ENCODE results near the gene ZYG11B. TPM values are rescaled to one million over a fixed set of nuclear protein-coding genes. Genes with fewer than 3 reads are reported as not detected.

Gene ZYG11B
- total and polyA plus RNA-seq, 2 donors (not counting 3 experiments of a cell fraction or from before 2014, with no cell fraction given), result 8.2 to 27.2 TPM

GRCh38 chr1:52876843-52877242 is 150.6 kb downstream of the ZYG11B start:
- no peaks in the 10 kb centered on the region for H3K79me2 ChIP-seq (ENCODE audit: control insufficient read depth, insufficient read depth, low read length)
- ChIA-PET CTCF (interaction anchor here (1.2 kb wide), 1 partner anchor 18 kb away, joined by 4 read pairs; no protein-coding TSS in a partner anchor), POLR2A (no interaction called here)
- H3K4me3 ChIP-seq (replicated peaks in 1 of 3; ENCODE audit: insufficient read depth in 1 of 3, low read depth in 1 of 3, low read length in 3 of 3), result no peak overlapping the region
- no peaks in the 10 kb centered on the region for H3K27me3 ChIP-seq (ENCODE audit: control insufficient read depth in 2 of 2, insufficient read depth in 2 of 2, low read length in 2 of 2)
- no peaks in the 10 kb centered on the region for H3K4me1 ChIP-seq (ENCODE audit: control insufficient read depth, extremely low read depth, insufficient read depth, low read length)
- dilution Hi-C loops (cut with MboI; ENCODE audit: extremely low pct_ligation_motif_present, low sequenced_read_pairs) (no loop called here), intact Hi-C loops (cut with micrococcal nuclease) (no loop called here)
- DNase-seq (ENCODE audit: low read depth, low spot score) (no peak), FAIRE-seq (no peak)
- BruUV-seq (replicated peaks), result no TSS peak
- H2AFZ ChIP-seq (ENCODE audit: low read depth, low read length), result no peak overlapping the region
- no peak overlapping the region for H3K9ac ChIP-seq (replicated peaks; ENCODE audit: extremely low read depth, insufficient read depth, low read length)
- no peaks in the 10 kb centered on the region for H3K9me3 ChIP-seq (replicated peaks; ENCODE audit: control insufficient read depth, insufficient read depth, low read length)
- TF ChIP-seq EZH2 (IDR thresholded peaks at IDR 0.05; ENCODE audit: borderline replicate concordance, low read depth, low read length, severe bottlenecking) (no peak), POLR2AphosphoS5 (IDR thresholded peaks at IDR 0.05; ENCODE audit: insufficient read depth, low read depth, low read length) (no peak), MAX (IDR thresholded peaks at IDR 0.05; ENCODE audit: insufficient read depth, insufficient read length) (no peak), FOS (IDR thresholded peaks at IDR 0.05; ENCODE audit: borderline replicate concordance, insufficient read depth, low read length) (no peak), JUN (IDR thresholded peaks at IDR 0.05; ENCODE audit: borderline replicate concordance, insufficient read depth, insufficient read length, low read depth) (no peak), GATA2 (IDR thresholded peaks at IDR 0.05; ENCODE audit: insufficient read depth, insufficient read length, low read depth, low read length) (no peak), MYC (IDR thresholded peaks at IDR 0.05; ENCODE audit: low read depth, low read length) (no peak), POLR2A (IDR thresholded peaks at IDR 0.05; ENCODE audit: low read depth, low read length) (no peak)
- TF ChIP-seq, protein P1, sequence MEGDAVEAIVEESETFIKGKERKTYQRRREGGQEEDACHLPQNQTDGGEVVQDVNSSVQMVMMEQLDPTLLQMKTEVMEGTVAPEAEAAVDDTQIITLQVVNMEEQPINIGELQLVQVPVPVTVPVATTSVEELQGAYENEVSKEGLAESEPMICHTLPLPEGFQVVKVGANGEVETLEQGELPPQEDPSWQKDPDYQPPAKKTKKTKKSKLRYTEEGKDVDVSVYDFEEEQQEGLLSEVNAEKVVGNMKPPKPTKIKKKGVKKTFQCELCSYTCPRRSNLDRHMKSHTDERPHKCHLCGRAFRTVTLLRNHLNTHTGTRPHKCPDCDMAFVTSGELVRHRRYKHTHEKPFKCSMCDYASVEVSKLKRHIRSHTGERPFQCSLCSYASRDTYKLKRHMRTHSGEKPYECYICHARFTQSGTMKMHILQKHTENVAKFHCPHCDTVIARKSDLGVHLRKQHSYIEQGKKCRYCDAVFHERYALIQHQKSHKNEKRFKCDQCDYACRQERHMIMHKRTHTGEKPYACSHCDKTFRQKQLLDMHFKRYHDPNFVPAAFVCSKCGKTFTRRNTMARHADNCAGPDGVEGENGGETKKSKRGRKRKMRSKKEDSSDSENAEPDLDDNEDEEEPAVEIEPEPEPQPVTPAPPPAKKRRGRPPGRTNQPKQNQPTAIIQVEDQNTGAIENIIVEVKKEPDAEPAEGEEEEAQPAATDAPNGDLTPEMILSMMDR (IDR thresholded peaks at IDR 0.05; ENCODE audit: extremely low read depth in 1 of 2, insufficient read depth in 1 of 2, low read depth in 1 of 2, low read length in 2 of 2), result no peak
- no peak overlapping the region for H3K27ac ChIP-seq (ENCODE audit: insufficient read depth, low read depth, low read length)
- H3K36me3 ChIP-seq (ENCODE audit: control insufficient read depth in 2 of 2, extremely low read depth in 1 of 2, insufficient read depth in 2 of 2, low read length in 2 of 2), result no peaks in the 10 kb centered on the region
- no peaks in the 10 kb centered on the region for H4K20me1 ChIP-seq (replicated peaks; ENCODE audit: control insufficient read depth, extremely low read depth, insufficient read depth, low read length)
- H3K9me1 ChIP-seq (replicated peaks; ENCODE audit: control insufficient read depth, extremely low read depth, insufficient read depth, low read length), result no peaks in the 10 kb centered on the region
- H3K4me2 ChIP-seq (ENCODE audit: insufficient read depth, low read length), result no peak overlapping the region

Small RNA genes within 50 kb of the gene (small RNA-seq; reads per million reads assigned to genes)
- not detected for gene RN7SL62P (ENCODE audit: insufficient read depth, insufficient read length, low read depth, low replicate concordance)
- gene RNU2-30P (ENCODE audit: insufficient read depth, insufficient read length, low read depth, low replicate concordance), result not detected
- not detected for gene RNU6-969P (ENCODE audit: insufficient read depth, insufficient read length, low read depth, low replicate concordance)

Other genes starting within 250 kb of the ZYG11B start
- gene TUT4, start 173.4 kb upstream of the ZYG11B start, total RNA-seq, result 40.5 and 41.2 TPM in 2 replicates
- 24.7 and 29.1 TPM in 2 replicates for gene TUT4, start 173.4 kb upstream of the ZYG11B start, polyA plus RNA-seq
- gene GPX7, start 124.1 kb upstream of the ZYG11B start, total RNA-seq, result 8.9 and 26.3 TPM in 2 replicates
- 25.7 and 26.2 TPM in 2 replicates for gene GPX7, start 124.1 kb upstream of the ZYG11B start, polyA plus RNA-seq
- not detected in 2 replicates for gene SHISAL2A, start 93.3 kb upstream of the ZYG11B start, total RNA-seq
- not detected in 2 replicates for gene SHISAL2A, start 93.3 kb upstream of the ZYG11B start, polyA plus RNA-seq
- 28.6 and 30.6 TPM in 2 replicates for gene COA7, start 28.1 kb upstream of the ZYG11B start, total RNA-seq
- gene COA7, start 28.1 kb upstream of the ZYG11B start, polyA plus RNA-seq, result 10.7 and 11.7 TPM in 2 replicates
- gene ZYG11A, start 116.3 kb downstream of the ZYG11B start, total RNA-seq, result 1.3 and 2.1 TPM in 2 replicates
- gene ZYG11A, start 116.3 kb downstream of the ZYG11B start, polyA plus RNA-seq, result 0.35 and 0.40 TPM in 2 replicates
- 56.8 and 69.9 TPM in 2 replicates for gene ECHDC2, start 195.3 kb downstream of the ZYG11B start, total RNA-seq
- 38.3 and 38.7 TPM in 2 replicates for gene ECHDC2, start 195.3 kb downstream of the ZYG11B start, polyA plus RNA-seq
- gene SCP2, start 200.8 kb downstream of the ZYG11B start, total RNA-seq, result 92.7 and 101 TPM in 2 replicates
- 26.5 and 42.4 TPM in 2 replicates for gene SCP2, start 200.8 kb downstream of the ZYG11B start, polyA plus RNA-seq